HepG2 (cell line): ENCODE measurements around the gene COA1. TPM values are rescaled to one million over a fixed set of nuclear protein-coding genes. Genes with fewer than 3 reads are reported as not detected.

Experiments
- CCDC6 ChIP-seq: sonication (generic); formaldehyde crosslinking; IDR thresholded peaks from 2 replicates; pipeline ENCODE4 v1.8.1; 2022; ENCODE audit warnings: mild to moderate bottlenecking, missing genetic modification reagents, moderate library complexity
- DNMT3B ChIP-seq: conservative IDR thresholded peaks from 2 replicates; pipeline ENCODE4 v1.6.1; 2016; ENCODE audit warnings: missing biosample characterization, control low read depth
- HMGA1 ChIP-seq: sonication (generic); formaldehyde crosslinking; conservative IDR thresholded peaks from 2 replicates; pipeline ENCODE4 v1.4.0; 2020; ENCODE audit warnings: missing genetic modification reagents
- KAT8 ChIP-seq: IDR thresholded peaks from 2 replicates; pipeline ENCODE4 v1.6.1; 2016; ENCODE audit warnings: missing genetic modification reagents, missing compliant biosample characterization
- NR2F2 ChIP-seq: IDR thresholded peaks from 2 replicates; pipeline ENCODE4 v1.6.1; 2012; ENCODE audit warnings: low read depth, inconsistent platforms, borderline replicate concordance
- PRMT3 ChIP-seq: sonication (generic); formaldehyde crosslinking; IDR thresholded peaks from 2 replicates; pipeline ENCODE4 v1.8.1; 2022; ENCODE audit warnings: low read depth, mild to moderate bottlenecking, moderate library complexity, missing genetic modification reagents, borderline replicate concordance
- SATB2 ChIP-seq: sonication (generic); formaldehyde crosslinking; IDR thresholded peaks from 2 replicates; pipeline ENCODE4 v1.5.0; 2020; ENCODE audit warnings: missing genetic modification reagents
- SRSF9 ChIP-seq: fragments of 200-400 bp; formaldehyde crosslinking; IDR thresholded peaks from 2 replicates; pipeline ENCODE4 v1.6.1; 2018; ENCODE audit warnings: borderline replicate concordance, mild to moderate bottlenecking, low read depth, low read length; ENCODE audit not compliant: insufficient read depth, poor library complexity, severe bottlenecking
- ZFP82 ChIP-seq: sonication (generic); formaldehyde crosslinking; IDR thresholded peaks from 2 replicates; pipeline ENCODE4 v1.5.1; 2020; ENCODE audit warnings: mild to moderate bottlenecking, missing genetic modification reagents, borderline replicate concordance
- ZMAT3 ChIP-seq: sonication (generic); formaldehyde crosslinking; conservative IDR thresholded peaks from 2 replicates; pipeline ENCODE4 v1.7.0; 2021; ENCODE audit warnings: missing genetic modification reagents
- ZNF296 ChIP-seq: sonication (generic); formaldehyde crosslinking; conservative IDR thresholded peaks from 2 replicates; pipeline ENCODE4 v1.5.0; 2020; ENCODE audit warnings: mild to moderate bottlenecking, missing genetic modification reagents
- ZNF546 ChIP-seq: sonication (generic); formaldehyde crosslinking; conservative IDR thresholded peaks from 2 replicates; pipeline ENCODE4 v1.8.1; 2023; ENCODE audit warnings: mild to moderate bottlenecking, missing genetic modification reagents
- ZNF780A ChIP-seq: sonication (generic); formaldehyde crosslinking; IDR thresholded peaks from 2 replicates; pipeline ENCODE4 v1.8.0; 2022; ENCODE audit warnings: mild to moderate bottlenecking, missing genetic modification reagents, moderate library complexity
- ZSCAN21 ChIP-seq: sonication (generic); formaldehyde crosslinking; IDR thresholded peaks from 2 replicates; pipeline ENCODE4 v1.8.0; 2022; ENCODE audit warnings: mild to moderate bottlenecking, missing genetic modification reagents, moderate library complexity, borderline replicate concordance
- polyA plus RNA-seq, 8 experiments: library from polyadenylated mRNA; depleted of rRNA in 3 of 8; stranded (reverse) in 7 of 8; unstranded in 1 of 8; fragments of >200 nt; fragmentation: Illumina TruSeq in 4 of 8; extraction: Trizol in 4 of 8; gene quantifications; 2 replicates each; pipeline versions ENCODE4 v1.2.1 to v1.2.3, GENCODE V29; 2011 to 2016; ENCODE audit warnings: low read depth in 4 of 8, missing spikeins in 1 of 8, mixed read lengths in 1 of 8; ENCODE audit not compliant: insufficient read depth in 1 of 8
- total RNA-seq, 5 experiments: library from RNA; depleted of rRNA; stranded (reverse); fragments of >200 nt; fragmentation: Illumina TruSeq; extraction: Trizol; gene quantifications; 2 replicates each; pipeline ENCODE4 v1.2.3, GENCODE V29; 2016; ENCODE audit warnings: low read depth in 1 of 5
- TF ChIP-seq, protein P1 (sequence below): sonication (generic); formaldehyde crosslinking; IDR thresholded peaks from 2 replicates; pipeline ENCODE4 v1.4.0; 2020; ENCODE audit warnings: mild to moderate bottlenecking, missing genetic modification reagents
- TF ChIP-seq, protein P2 (sequence below): sonication (generic); formaldehyde crosslinking; IDR thresholded peaks from 2 replicates; pipeline ENCODE4 v1.5.1; 2020; ENCODE audit warnings: missing genetic modification reagents, mild to moderate bottlenecking, borderline replicate concordance
- TF ChIP-seq, protein P3 (sequence below): sonication (generic); formaldehyde crosslinking; IDR thresholded peaks from 2 replicates; pipeline ENCODE4 v1.4.0; 2020; ENCODE audit warnings: low read depth, mild to moderate bottlenecking, missing genetic modification reagents
- TF ChIP-seq, protein P4 (sequence below): IDR thresholded peaks from 2 replicates; pipeline ENCODE4 v1.6.1; 2018; ENCODE audit warnings: missing genetic modification reagents, mild to moderate bottlenecking, missing compliant biosample characterization
- TF ChIP-seq, protein P5 (sequence below): fragments of 450-650 bp; IDR thresholded peaks from 2 replicates; pipeline ENCODE4 v1.6.1; 2017; ENCODE audit warnings: mild to moderate bottlenecking

COA1 gene
- total and polyA plus RNA-seq, 2 of the 13 experiments (the other 11 are each of a cell fraction or from before 2014, with no cell fraction given) = 33.2 to 65.7 TPM

DNA sequence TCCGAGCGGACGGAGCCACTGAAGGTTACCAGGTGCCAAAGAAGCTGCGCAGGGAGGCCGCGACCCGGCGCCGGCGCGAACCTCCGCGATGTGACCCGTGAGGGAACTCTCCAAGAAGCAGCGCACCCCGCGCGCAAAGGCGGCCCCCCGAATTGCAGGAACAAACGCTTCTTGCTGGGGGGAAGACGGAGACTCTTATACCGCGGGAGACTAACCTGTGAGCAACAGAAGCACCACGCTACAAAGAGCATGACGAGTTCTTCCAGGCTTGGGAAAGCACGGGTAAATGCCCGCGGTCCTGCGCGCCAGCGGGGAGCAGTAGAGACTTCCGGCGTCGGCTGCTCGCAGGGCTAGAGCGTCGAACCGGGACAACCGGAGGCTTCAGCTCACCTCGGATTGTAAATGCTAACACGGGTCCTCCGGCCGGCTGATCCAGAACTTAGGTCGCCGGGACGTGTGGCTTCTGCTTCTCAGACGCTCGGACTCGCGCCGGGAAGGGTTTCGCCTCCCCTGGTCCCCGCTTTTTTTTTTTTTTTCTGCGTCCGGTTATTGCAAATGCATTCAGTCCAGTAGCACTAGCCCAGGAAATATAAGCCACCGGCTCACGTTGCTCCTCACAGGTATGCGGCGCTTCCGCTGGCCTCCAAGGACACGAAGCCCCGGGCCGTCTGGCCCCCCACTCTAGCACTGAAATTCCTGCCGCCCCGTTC, at the start of gene COA1 (continued):
- TF ChIP-seq, protein P1, sequence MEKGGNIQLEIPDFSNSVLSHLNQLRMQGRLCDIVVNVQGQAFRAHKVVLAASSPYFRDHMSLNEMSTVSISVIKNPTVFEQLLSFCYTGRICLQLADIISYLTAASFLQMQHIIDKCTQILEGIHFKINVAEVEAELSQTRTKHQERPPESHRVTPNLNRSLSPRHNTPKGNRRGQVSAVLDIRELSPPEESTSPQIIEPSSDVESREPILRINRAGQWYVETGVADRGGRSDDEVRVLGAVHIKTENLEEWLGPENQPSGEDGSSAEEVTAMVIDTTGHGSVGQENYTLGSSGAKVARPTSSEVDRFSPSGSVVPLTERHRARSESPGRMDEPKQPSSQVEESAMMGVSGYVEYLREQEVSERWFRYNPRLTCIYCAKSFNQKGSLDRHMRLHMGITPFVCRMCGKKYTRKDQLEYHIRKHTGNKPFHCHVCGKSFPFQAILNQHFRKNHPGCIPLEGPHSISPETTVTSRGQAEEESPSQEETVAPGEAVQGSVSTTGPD (CRISPR knock-in tag) = 0 out of 2 replicates have a peak, but pooled peaks have one; percentile 50
- TF ChIP-seq, protein P2, sequence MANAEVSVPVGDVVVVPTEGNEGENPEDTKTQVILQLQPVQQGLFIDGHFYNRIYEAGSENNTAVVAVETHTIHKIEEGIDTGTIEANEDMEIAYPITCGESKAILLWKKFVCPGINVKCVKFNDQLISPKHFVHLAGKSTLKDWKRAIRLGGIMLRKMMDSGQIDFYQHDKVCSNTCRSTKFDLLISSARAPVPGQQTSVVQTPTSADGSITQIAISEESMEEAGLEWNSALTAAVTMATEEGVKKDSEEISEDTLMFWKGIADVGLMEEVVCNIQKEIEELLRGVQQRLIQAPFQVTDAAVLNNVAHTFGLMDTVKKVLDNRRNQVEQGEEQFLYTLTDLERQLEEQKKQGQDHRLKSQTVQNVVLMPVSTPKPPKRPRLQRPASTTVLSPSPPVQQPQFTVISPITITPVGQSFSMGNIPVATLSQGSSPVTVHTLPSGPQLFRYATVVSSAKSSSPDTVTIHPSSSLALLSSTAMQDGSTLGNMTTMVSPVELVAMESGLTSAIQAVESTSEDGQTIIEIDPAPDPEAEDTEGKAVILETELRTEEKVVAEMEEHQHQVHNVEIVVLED (CRISPR knock-in tag) = peak; percentile 93
- no peak; the same call in 1 of the 2 replicates for TF ChIP-seq ZNF546 (CRISPR knock-in tag)
- peak; percentile 74; the same call in 1 of the 2 replicates for TF ChIP-seq ZNF780A (CRISPR knock-in tag)
- TF ChIP-seq SATB2 (CRISPR knock-in tag) = peak; percentile 59; the same call in 1 of the 2 replicates
- TF ChIP-seq, protein P3, sequence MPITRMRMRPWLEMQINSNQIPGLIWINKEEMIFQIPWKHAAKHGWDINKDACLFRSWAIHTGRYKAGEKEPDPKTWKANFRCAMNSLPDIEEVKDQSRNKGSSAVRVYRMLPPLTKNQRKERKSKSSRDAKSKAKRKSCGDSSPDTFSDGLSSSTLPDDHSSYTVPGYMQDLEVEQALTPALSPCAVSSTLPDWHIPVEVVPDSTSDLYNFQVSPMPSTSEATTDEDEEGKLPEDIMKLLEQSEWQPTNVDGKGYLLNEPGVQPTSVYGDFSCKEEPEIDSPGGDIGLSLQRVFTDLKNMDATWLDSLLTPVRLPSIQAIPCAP (CRISPR knock-in tag) = no peak
- TF ChIP-seq ZNF296 = peak; percentile 64; the same call in 1 of the 2 replicates
- TF ChIP-seq, protein P4, sequence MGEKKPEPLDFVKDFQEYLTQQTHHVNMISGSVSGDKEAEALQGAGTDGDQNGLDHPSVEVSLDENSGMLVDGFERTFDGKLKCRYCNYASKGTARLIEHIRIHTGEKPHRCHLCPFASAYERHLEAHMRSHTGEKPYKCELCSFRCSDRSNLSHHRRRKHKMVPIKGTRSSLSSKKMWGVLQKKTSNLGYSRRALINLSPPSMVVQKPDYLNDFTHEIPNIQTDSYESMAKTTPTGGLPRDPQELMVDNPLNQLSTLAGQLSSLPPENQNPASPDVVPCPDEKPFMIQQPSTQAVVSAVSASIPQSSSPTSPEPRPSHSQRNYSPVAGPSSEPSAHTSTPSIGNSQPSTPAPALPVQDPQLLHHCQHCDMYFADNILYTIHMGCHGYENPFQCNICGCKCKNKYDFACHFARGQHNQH (CRISPR knock-in tag) = peak; percentile 100
- peak; percentile 51; the same call in 1 of the 2 replicates for TF ChIP-seq CCDC6 (CRISPR knock-in tag)
- no peak for TF ChIP-seq NR2F2
- TF ChIP-seq, protein P5, sequence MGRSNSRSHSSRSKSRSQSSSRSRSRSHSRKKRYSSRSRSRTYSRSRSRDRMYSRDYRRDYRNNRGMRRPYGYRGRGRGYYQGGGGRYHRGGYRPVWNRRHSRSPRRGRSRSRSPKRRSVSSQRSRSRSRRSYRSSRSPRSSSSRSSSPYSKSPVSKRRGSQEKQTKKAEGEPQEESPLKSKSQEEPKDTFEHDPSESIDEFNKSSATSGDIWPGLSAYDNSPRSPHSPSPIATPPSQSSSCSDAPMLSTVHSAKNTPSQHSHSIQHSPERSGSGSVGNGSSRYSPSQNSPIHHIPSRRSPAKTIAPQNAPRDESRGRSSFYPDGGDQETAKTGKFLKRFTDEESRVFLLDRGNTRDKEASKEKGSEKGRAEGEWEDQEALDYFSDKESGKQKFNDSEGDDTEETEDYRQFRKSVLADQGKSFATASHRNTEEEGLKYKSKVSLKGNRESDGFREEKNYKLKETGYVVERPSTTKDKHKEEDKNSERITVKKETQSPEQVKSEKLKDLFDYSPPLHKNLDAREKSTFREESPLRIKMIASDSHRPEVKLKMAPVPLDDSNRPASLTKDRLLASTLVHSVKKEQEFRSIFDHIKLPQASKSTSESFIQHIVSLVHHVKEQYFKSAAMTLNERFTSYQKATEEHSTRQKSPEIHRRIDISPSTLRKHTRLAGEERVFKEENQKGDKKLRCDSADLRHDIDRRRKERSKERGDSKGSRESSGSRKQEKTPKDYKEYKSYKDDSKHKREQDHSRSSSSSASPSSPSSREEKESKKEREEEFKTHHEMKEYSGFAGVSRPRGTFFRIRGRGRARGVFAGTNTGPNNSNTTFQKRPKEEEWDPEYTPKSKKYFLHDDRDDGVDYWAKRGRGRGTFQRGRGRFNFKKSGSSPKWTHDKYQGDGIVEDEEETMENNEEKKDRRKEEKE = no peak
- TF ChIP-seq ZMAT3 = peak; percentile 59; the same call in 1 of the 2 replicates
- peak; percentile 94 for TF ChIP-seq ZFP82 (CRISPR knock-in tag)
- TF ChIP-seq KAT8 (CRISPR knock-in tag) = peak; percentile 93
- 0 out of 2 replicates have a peak, but pooled peaks have one; percentile 40 for TF ChIP-seq DNMT3B (CRISPR knock-in tag)
- TF ChIP-seq HMGA1 (CRISPR knock-in tag) = no peak
- TF ChIP-seq PRMT3 (CRISPR knock-in tag) = no peak
- no peak for TF ChIP-seq ZSCAN21 (CRISPR knock-in tag)
- TF ChIP-seq SRSF9 = no peak
